GM12864 (cell line): Measurements from ENCODE around the gene PARD3B.

ENCODE experiments used
- DNase-seq: peaks from one replicate; pipeline ENCODE4 v3.0.0-alpha.2; 2011; ENCODE audit warnings: low read depth
- H3K4me3 ChIP-seq: 2 replicates; pipeline ENCODE4 v1.5.1; 2011; ENCODE audit warnings: mild to moderate bottlenecking, low read depth, low read length, control low read depth
- CTCF ChIP-seq: IDR thresholded peaks from 2 replicates; pipeline ENCODE4 v1.5.1; 2011; ENCODE audit warnings: low read depth, mild to moderate bottlenecking, moderate library complexity, low read length, control low read depth, inconsistent platforms; ENCODE audit errors: missing control alignments

The PARD3B gene

GRCh38 chr2:205290299-205290698, 745.0 kb downstream of the PARD3B start:
- H3K4me3 ChIP-seq, result no peak overlapping the region
- DNase-seq, result no peak
- no peak for TF ChIP-seq CTCF

- no peak for DNase-seq
- no peak overlapping the region for H3K4me3 ChIP-seq
- no peak for TF ChIP-seq CTCF
These were observed 747.5 kb downstream of the PARD3B start for GRCh38 chr2:205292665-205293295.

GRCh38 chr2:205293559-205293958, 748.3 kb downstream of the PARD3B start:
- no peak for TF ChIP-seq CTCF
- no peak for DNase-seq
- no peak overlapping the region for H3K4me3 ChIP-seq

GRCh38 chr2:205296959-205297358, 751.7 kb downstream of the PARD3B start:
- no peak for TF ChIP-seq CTCF
- no peak for DNase-seq
- H3K4me3 ChIP-seq, result no peak overlapping the region

- no peak for TF ChIP-seq CTCF
- DNase-seq, result no peak
- no peak overlapping the region for H3K4me3 ChIP-seq
These were observed 752.1 kb downstream of the PARD3B start for GRCh38 chr2:205297368-205297767.

GRCh38 chr2:205297846-205298245, 752.6 kb downstream of the PARD3B start:
- DNase-seq, result no peak

More at GRCh38 chr2:205297846-205298245, 752.6 kb downstream of the PARD3B start:
- no peak overlapping the region for H3K4me3 ChIP-seq
- no peak for TF ChIP-seq CTCF
